Mucosa of rectum (tissue), 2 donors: ENCODE data around the gene LTB4R2.

Experiments used
- H3K27ac ChIP-seq, 2 donors: one replicate each; pipeline ENCODE4 v1.7.0; 2013; ENCODE audit warnings: inconsistent platforms in 2 of 2, low read depth in 2 of 2, low read length in 2 of 2
- H3K27me3 ChIP-seq, 2 donors: one replicate each; pipeline ENCODE4 v1.7.0; 2013; ENCODE audit warnings: low read length in 2 of 2; ENCODE audit not compliant: control insufficient read depth in 2 of 2, insufficient read depth in 2 of 2
- H3K36me3 ChIP-seq, 2 donors: one replicate each; pipeline ENCODE4 v1.7.0; 2013; ENCODE audit warnings: low read length in 2 of 2; ENCODE audit not compliant: control insufficient read depth in 2 of 2, insufficient read depth in 2 of 2
- H3K4me1 ChIP-seq, 2 donors: one replicate each; pipeline ENCODE4 v1.7.0; 2013; ENCODE audit warnings: low read length in 2 of 2, mild to moderate bottlenecking in 1 of 2; ENCODE audit not compliant: control insufficient read depth in 2 of 2, insufficient read depth in 2 of 2
- H3K4me3 ChIP-seq, 2 donors: one replicate each; pipeline ENCODE4 v1.7.0; 2013; ENCODE audit warnings: low read length in 2 of 2
- H3K9ac ChIP-seq, 2 donors: one replicate each; pipeline ENCODE4 v1.7.0; 2013; ENCODE audit warnings: low read length in 2 of 2, low read depth in 1 of 2, mild to moderate bottlenecking in 1 of 2
- H3K9me3 ChIP-seq, 2 donors: one replicate each; pipeline ENCODE4 v1.7.0; 2013; ENCODE audit warnings: low read length in 2 of 2; ENCODE audit not compliant: control insufficient read depth in 2 of 2
- donor health status: healthy.
- donor health status: Normal muscosa, but diverticular disease.

LTB4R2 gene

GRCh38 chr14:24277071-24277470, 32.9 kb upstream of the LTB4R2 start:
- no peak overlapping the region for H3K9ac ChIP-seq
- peaks cover under 1 to 8% of the 10 kb centered on the region in 2 donors for H3K4me1 ChIP-seq
- no peaks in the 10 kb centered on the region for H3K9me3 ChIP-seq
- no peaks in the 10 kb centered on the region for H3K36me3 ChIP-seq
- H3K27me3 ChIP-seq = no peaks in the 10 kb centered on the region
- no peak overlapping the region for H3K4me3 ChIP-seq
- H3K27ac ChIP-seq = no peak overlapping the region

GRCh38 chr14:24277606-24278321, 32.2 kb upstream of the LTB4R2 start:
- no peaks in the 10 kb centered on the region for H3K9me3 ChIP-seq
- H3K4me3 ChIP-seq = no peak overlapping the region
- H3K27me3 ChIP-seq = no peaks in the 10 kb centered on the region
- no peak overlapping the region for H3K9ac ChIP-seq
- no peak overlapping the region for H3K27ac ChIP-seq
- no peaks in the 10 kb centered on the region for H3K36me3 ChIP-seq
- H3K4me1 ChIP-seq = peaks cover 0 to 8% of the 10 kb centered on the region in 2 donors

GRCh38 chr14:24278424-24278823, 31.5 kb upstream of the LTB4R2 start:
- H3K27me3 ChIP-seq = no peaks in the 10 kb centered on the region
- no peak overlapping the region for H3K9ac ChIP-seq
- no peaks in the 10 kb centered on the region for H3K9me3 ChIP-seq
- H3K4me1 ChIP-seq = peaks cover 0 to 8% of the 10 kb centered on the region in 2 donors
- no peak overlapping the region for H3K27ac ChIP-seq
- H3K36me3 ChIP-seq = no peaks in the 10 kb centered on the region
- no peak overlapping the region for H3K4me3 ChIP-seq

- H3K27me3 ChIP-seq = no peaks in the 10 kb centered on the region
- no peaks in the 10 kb centered on the region for H3K36me3 ChIP-seq
- no peak overlapping the region for H3K4me3 ChIP-seq
- no peak overlapping the region for H3K27ac ChIP-seq
- H3K9ac ChIP-seq = no peak overlapping the region
- no peaks in the 10 kb centered on the region for H3K9me3 ChIP-seq
- H3K4me1 ChIP-seq = peaks cover 0 to 8% of the 10 kb centered on the region in 2 donors
These were observed 30.4 kb upstream of the LTB4R2 start for GRCh38 chr14:24279301-24280186.

GRCh38 chr14:24280797-24281460, 29.0 kb upstream of the LTB4R2 start:
- Histone ChIP-seq H3K9ac (no peak overlapping the region), H3K27ac (no peak overlapping the region), H3K9me3 (no peaks in the 10 kb centered on the region), H3K36me3 (no peaks in the 10 kb centered on the region), H3K27me3 (no peaks in the 10 kb centered on the region), H3K4me3 (no peak overlapping the region), H3K4me1 (peaks cover 0 to 8% of the 10 kb centered on the region in 2 donors)

GRCh38 chr14:24281636-24282035, 28.3 kb upstream of the LTB4R2 start:
- H3K27ac ChIP-seq = no peak overlapping the region

GRCh38 chr14:24282736-24283135, 27.2 kb upstream of the LTB4R2 start:
- H3K9ac ChIP-seq = no peak overlapping the region
- no peak overlapping the region for H3K4me3 ChIP-seq
- H3K36me3 ChIP-seq = no peaks in the 10 kb centered on the region
- H3K4me1 ChIP-seq = peaks cover 0 to 4% of the 10 kb centered on the region in 2 donors
- H3K27me3 ChIP-seq = no peaks in the 10 kb centered on the region
- no peaks in the 10 kb centered on the region for H3K9me3 ChIP-seq
- H3K27ac ChIP-seq = no peak overlapping the region

More at GRCh38 chr14:24281636-24282035, 28.3 kb upstream of the LTB4R2 start:
- H3K27me3 ChIP-seq = no peaks in the 10 kb centered on the region
- H3K4me3 ChIP-seq = no peak overlapping the region
- H3K4me1 ChIP-seq = peaks cover 0 to 8% of the 10 kb centered on the region in 2 donors
- H3K9ac ChIP-seq = no peak overlapping the region
- no peaks in the 10 kb centered on the region for H3K36me3 ChIP-seq
- no peaks in the 10 kb centered on the region for H3K9me3 ChIP-seq

- Histone ChIP-seq H3K27me3 (no peaks in the 10 kb centered on the region), H3K27ac (no peak overlapping the region), H3K4me1 (no peaks in the 10 kb centered on the region), H3K4me3 (no peak overlapping the region), H3K9me3 (no peaks in the 10 kb centered on the region), H3K36me3 (no peaks in the 10 kb centered on the region), H3K9ac (no peak overlapping the region)
These were observed 26.0 kb upstream of the LTB4R2 start for GRCh38 chr14:24283796-24284460.

- H3K4me3 ChIP-seq = no peak overlapping the region
- no peaks in the 10 kb centered on the region for H3K4me1 ChIP-seq
- H3K36me3 ChIP-seq = peaks cover 1 to 4% of the 10 kb centered on the region in 2 donors
- H3K27me3 ChIP-seq = no peaks in the 10 kb centered on the region
- H3K9ac ChIP-seq = no peak overlapping the region
- H3K9me3 ChIP-seq = no peaks in the 10 kb centered on the region
- H3K27ac ChIP-seq = no peak overlapping the region
These were observed 25.4 kb upstream of the LTB4R2 start for GRCh38 chr14:24284501-24285035.
